Muscle of arm (tissue), 14 donors: ENCODE measurements around the gene TNRC6C. TPM values are rescaled to one million over a fixed set of nuclear protein-coding genes. Genes with fewer than 3 reads are reported as not detected.

ENCODE experiments used
- DNase-seq: peaks from one replicate; pipeline ENCODE4 v3.0.0-alpha.2; 2013
- long read RNA-seq, 11 donors: transcript quantifications; one replicate each; lab custom pipeline, GENCODE V29; 2026
- polyA plus RNA-seq, 12 donors: library from polyadenylated mRNA; unstranded; fragments of 120-200 nt; gene quantifications; one replicate each; pipeline ENCODE4 v1.2.1, GENCODE V29; 2013; ENCODE audit not compliant: insufficient read length in 12 of 12

Gene TNRC6C, protein sequence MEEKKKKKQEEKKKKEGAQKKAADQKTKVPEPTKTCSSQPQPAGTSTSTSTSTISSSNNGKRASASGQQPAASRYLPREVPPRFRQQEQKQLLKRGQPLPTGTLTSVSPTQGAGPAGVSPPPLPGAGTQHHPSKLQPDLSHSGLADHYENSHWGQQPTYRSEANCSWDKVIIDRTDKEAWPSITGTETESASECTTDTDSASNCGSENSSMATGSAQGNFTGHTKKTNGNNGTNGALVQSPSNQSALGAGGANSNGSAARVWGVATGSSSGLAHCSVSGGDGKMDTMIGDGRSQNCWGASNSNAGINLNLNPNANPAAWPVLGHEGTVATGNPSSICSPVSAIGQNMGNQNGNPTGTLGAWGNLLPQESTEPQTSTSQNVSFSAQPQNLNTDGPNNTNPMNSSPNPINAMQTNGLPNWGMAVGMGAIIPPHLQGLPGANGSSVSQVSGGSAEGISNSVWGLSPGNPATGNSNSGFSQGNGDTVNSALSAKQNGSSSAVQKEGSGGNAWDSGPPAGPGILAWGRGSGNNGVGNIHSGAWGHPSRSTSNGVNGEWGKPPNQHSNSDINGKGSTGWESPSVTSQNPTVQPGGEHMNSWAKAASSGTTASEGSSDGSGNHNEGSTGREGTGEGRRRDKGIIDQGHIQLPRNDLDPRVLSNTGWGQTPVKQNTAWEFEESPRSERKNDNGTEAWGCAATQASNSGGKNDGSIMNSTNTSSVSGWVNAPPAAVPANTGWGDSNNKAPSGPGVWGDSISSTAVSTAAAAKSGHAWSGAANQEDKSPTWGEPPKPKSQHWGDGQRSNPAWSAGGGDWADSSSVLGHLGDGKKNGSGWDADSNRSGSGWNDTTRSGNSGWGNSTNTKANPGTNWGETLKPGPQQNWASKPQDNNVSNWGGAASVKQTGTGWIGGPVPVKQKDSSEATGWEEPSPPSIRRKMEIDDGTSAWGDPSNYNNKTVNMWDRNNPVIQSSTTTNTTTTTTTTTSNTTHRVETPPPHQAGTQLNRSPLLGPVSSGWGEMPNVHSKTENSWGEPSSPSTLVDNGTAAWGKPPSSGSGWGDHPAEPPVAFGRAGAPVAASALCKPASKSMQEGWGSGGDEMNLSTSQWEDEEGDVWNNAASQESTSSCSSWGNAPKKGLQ (N-terminal part only)
- 10 to 100 TPM in 5 of 12 donors, 1 to 10 TPM in 6, not detected in 1; 7.7 to 15.5 (median 9.8) TPM for polyA plus RNA-seq
- long read RNA-seq, donor 1 = 0 reads
- long read RNA-seq, donor 2 = 0 reads
- long read RNA-seq, donor 3 = 0 reads
- long read RNA-seq, donor 4 = 0 reads
- long read RNA-seq, donor 5 = 0 reads
- long read RNA-seq, donor 6 = 0 reads
- long read RNA-seq, donor 7, partial matches to known transcripts = 0 of 1 reads
- long read RNA-seq, donor 7, other reads (novel, unspliced or antisense) = 0 of 1 reads
- long read RNA-seq, donor 8, partial matches to known transcripts = 0 of 1 reads
- long read RNA-seq, donor 8, other reads (novel, unspliced or antisense) = 0 of 1 reads
- long read RNA-seq, donor 9 = 0 reads
- long read RNA-seq, donor 10, partial matches to known transcripts = 14 of 14 reads
- long read RNA-seq, donor 10, other reads (novel, unspliced or antisense) = 0 of 14 reads
- long read RNA-seq, donor 11 = 0 reads

- peak; percentile 98 for DNase-seq
These were observed at the start of gene TNRC6C for GRCh38 chr17:77957857-77958715. TSS of gene TNRC6C (plus strand) at chr17:77958703. CDS start at chr17:78004207, 45,504 bp downstream.

DNA sequence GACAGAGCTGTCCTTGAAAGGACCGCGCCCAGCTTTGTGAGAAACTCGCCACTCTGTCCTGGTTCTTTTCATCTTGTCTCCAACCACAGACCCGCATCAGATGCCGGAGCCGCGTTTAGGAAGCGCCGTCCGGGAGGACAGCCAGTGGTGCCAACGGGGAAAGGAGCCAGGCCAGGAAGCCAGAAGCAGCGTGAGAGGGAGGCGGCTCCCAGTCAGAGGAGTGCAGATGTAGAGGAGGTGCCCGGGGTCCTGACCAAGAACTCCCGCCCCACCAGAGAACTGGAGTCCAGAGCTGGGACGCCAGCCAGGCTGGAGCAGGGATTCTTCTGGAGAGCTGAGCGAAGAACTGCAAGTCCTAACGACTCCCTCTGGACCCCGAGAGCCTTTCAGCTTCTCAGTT, 49.3 kb upstream of the TNRC6C start:
- peak; percentile 73 for DNase-seq

- no peak for DNase-seq
These were observed 48.7 kb upstream of the TNRC6C start for GRCh38 chr17:77909816-77910215.

DNA sequence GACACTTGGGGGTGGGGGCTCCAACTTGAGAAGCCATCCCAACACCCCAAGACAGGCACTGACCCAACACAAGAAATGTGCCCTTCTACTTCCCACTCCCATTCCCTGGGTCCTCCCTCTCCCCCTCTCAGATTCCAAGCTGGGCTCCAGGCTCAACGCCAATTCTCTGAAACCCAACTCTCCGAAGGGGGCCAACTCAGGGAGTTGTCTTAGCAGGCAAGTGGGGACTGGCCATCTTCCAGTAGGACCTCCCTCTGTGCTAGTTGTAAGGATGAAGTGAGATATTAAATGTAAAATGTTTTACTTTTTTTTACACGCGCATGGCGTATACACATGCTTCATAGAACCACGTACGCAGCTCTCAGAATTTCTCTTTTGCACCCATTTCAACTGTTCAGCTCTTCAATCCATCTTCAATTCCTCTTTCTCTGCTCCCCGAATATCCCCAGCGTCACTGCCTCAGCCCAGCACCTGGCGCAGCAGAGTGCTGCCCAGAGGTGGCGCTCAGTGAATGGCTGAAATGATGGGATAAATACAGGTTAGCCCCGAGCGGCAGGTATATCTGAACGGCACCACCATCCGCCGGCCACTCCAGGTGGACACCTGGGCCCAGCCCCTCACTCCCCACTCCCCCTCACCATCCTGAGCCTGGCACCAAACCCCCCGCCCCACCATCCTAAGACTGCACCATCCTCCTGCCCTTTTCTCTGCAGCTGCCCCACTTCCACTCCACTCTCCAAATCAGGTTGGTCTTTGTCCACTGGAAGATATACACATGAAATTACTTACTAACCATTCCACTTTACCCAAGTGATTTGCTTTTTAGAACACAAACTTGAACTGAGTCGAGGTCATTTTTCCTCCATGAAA, 43.9 kb upstream of the TNRC6C start:
- peak; percentile 61 for DNase-seq

GRCh38 chr17:77915594-77916021, 42.9 kb upstream of the TNRC6C start:
- no peak for DNase-seq

DNA sequence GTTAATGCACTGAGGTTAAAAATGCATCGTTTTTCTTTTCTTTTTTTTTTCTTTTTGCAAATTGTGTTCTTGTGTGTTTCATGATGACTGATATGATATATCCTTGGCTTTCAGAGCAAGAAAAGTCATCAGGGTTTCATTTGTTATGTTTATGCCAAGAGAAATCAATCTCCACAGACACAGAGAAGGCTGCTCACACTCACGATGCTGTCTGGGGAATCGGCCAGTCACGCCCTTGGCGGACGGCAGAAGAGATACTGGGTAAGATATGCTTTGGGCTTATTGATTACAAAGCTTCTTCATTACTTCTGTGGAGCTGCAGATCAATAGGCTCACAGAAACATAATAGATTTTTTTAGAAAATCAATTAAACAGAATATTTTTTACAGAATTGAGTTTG, 42.2 kb upstream of the TNRC6C start:
- DNase-seq = no peak

- no peak for DNase-seq
These were observed 41.6 kb upstream of the TNRC6C start for GRCh38 chr17:77916703-77917481.

DNA sequence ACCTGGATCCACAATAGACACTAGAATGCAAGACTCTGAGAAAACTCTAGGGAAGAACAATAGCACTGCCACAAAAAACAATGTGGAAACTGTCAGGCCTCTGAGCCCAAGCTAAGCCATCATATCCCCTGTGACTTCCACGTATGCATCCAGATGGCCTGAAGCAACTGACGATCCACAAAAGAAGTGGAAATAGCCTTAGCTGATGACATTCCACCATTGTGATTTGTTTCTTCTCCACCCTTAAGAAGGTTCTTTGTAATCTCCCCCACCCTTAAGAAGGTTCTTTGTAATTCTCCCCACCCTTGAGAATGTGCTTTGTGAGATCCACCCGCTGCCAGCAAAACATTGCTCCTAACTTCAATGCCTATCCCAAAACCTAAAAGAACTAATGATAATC, 39.2 kb upstream of the TNRC6C start:
- no peak for DNase-seq

DNA sequence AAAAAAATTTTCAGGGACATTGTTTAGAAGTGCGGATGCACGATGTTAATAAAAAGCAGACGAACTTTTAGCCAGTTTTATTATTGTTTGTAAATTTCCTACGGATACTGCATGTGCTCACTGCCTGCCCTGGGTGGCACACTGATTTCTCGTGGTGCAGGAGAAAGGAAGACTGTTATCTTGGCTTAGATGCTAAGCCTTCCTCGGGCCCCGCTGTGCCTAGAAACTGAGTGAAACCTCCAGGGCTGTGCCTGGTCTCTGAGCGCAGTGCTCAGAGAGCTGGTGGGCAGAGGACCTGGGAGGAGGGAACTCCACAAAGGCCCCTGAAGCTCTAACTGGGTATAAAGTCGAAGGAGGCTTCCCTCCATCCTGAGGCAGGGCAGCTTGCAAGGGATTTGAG, 35.4 kb upstream of the TNRC6C start:
- DNase-seq = no peak

- DNase-seq = no peak
These were observed 34.6 kb upstream of the TNRC6C start for GRCh38 chr17:77923776-77924513.

- DNase-seq = no peak
These were observed 33.7 kb upstream of the TNRC6C start for GRCh38 chr17:77924757-77925336.

DNA sequence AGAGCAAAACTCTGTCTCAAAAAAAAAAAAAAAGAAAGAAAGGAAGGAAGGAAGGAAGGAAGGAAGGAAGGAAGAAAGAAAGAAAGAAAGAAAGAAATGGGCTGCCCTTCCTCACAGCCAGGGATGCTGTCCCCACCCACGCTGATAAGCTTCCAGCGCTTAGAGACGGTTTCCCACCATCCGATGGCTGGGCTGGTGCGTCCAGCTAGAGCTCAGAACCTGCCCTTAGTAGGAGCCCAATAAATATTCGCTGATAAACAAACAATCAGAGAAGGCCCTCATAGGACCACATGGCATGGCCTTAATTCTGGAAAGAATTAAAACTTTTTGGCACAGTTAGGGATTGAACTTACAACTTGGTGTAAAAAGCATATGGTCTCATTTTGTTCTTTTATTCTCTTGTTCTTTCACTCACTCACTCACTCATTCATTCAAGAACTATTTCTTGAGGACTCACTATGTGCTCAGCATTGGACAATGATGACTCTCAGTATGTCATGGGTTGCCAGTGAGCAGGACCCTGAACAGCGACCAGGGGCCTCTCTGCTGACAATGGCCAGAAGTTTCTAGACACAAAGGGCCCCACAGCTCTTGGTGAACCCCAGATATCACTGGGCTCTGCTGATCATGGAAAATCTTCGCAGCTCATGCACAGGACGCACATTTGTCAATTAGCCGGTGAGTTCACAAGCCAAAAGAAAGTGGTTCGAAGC, 32.5 kb upstream of the TNRC6C start:
- no peak for DNase-seq

GRCh38 chr17:77926981-77927380, 31.5 kb upstream of the TNRC6C start:
- DNase-seq = no peak

DNA sequence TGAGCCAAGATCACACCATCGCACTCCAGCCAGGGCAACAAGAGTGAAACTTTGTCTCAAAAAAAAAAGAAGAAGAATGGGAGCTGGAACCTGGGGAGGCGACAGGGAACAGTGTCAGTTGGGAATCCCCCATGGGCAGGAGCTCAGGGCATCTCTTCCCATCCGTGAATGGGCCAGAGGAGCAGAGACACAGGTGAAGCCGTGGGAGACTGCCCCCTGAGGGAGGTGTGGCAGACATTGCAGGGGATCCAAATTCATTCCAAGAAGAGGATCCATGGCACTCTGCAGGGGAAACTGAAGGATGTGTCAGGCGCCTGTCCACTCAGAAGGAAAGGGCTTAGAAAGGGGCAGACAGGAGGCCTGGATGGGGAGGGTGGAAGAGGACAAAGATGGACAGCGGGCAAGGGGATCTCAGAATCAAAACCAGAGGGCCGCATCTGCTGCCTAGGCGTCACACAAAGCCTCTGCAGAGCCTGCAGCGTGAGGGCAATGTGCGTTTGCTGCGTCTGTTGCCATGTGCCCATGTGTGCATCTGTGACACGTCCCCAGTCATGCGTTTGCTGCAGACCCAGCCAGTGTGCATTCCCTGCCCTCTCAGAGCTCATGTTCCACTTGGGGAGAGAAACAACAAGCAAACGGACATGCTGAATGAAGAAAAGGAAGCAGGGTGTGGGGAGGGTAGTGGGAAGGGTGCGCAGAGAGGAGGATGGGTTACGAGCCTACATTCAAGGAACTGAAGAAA, 30.6 kb upstream of the TNRC6C start:
- DNase-seq = no peak

DNA sequence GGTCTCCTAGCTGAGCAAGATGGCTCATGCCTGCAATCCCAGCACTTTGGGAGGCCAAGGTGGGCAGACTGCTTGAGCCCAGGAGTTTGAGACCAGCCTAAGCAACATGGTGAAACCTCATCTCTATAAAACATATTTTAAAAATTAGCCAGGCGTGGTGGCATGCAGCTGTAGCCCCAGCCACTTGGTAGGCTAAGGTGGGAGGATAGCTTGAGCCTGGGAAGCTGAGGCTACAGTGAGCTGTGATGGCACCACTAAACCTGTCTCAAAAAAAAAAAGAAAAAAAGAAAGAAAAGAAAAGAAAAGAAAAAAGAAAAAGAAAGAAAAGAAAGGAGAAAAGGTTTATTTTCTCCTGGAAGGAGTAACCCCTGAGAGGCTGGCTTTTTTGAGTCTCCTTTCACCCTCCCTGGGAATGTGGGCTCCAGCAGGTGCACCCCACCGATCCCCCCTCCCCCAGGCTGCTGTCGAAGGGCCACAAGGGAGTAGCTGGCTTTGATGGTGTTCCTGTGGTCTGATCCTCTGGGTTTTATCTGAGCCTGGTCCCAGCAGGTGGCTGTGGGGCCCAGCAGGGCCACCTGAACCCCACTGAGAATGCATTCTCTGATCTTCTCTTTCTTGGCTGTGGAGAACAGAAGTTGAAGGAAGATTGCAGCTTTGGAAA, 29.9 kb upstream of the TNRC6C start:
- DNase-seq = no peak
